Testis (tissue), 2 donors: Measurements from ENCODE around the gene MAPK8IP1.

Experiments used
- CTCF ChIP-seq, 3 experiments: fragments of 450-650 bp in 2 of 3; fragments of 200-600 bp in 1 of 3; sonication (generic) in 1 of 3; IDR thresholded peaks; one replicate each; pipeline ENCODE4 v1.5.1; 2016 to 2019; ENCODE audit warnings: antibody characterized with exemption in 3 of 3, mild to moderate bottlenecking in 2 of 3, moderate library complexity in 1 of 3
- POLR2A ChIP-seq: fragments of 450-650 bp; IDR thresholded peaks from one replicate; pipeline ENCODE4 v1.6.1; 2017; ENCODE audit warnings: antibody characterized with exemption, mild to moderate bottlenecking, moderate library complexity

GRCh38 chr11:45907911-45908370 lies 22.5 kb downstream of the MAPK8IP1 start:
- no peak for TF ChIP-seq CTCF (IDR thresholded peaks at IDR 0.05)
- no peak for TF ChIP-seq POLR2A
